ENCODE data around the gene TRIP10. TPM values are rescaled to one million over a fixed set of nuclear protein-coding genes. Genes with fewer than 3 reads are reported as not detected.
A peak's percentile ranks its signal among the peaks of the same experiment; 100 is the strongest.

Gene TRIP10
- total and polyA plus RNA-seq, 2 of the 13 experiments (the other 11 are each of a cell fraction or from before 2014, with no cell fraction given): 32.5 to 33.2 TPM

DNA sequence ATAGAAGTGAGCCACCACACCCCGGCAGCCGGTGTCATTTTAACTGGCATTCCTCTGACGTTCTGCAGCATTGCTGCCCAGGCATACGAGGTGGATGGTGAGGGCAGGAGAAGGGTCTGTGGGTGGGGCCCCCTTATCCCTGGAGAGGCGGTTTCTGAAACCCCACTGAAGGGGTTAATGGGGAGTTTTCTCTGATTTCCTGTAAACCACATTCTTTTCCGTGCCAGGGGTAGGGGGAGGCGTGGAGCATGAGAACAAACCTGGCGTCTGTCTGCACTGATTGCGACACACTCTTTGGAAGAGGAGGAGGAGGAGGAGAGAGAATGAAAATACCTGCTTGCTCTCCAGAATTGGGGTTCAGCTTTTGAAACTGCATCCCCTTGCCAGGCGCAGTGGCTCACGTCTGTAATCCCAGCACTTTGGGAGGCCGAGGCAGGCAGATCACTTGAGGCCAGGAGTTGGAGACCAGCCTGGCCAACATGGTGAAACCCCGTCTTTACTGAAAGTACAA lies 16.3 kb upstream of the TRIP10 start (continued):
- TF ChIP-seq THAP9 (CRISPR knock-in tag; IDR thresholded peaks at IDR 0.05; ENCODE audit: borderline replicate concordance) (no peak), NPAS2 (CRISPR knock-in tag; IDR thresholded peaks at IDR 0.05; ENCODE audit: borderline replicate concordance) (no peak), ZNF10 (CRISPR knock-in tag; IDR thresholded peaks at IDR 0.05; ENCODE audit: borderline replicate concordance, low read depth) (no peak), CREB1 (IDR thresholded peaks at IDR 0.05) (no peak), CREB1 (CRISPR knock-in tag; IDR thresholded peaks at IDR 0.05) (peak; percentile 63), ZNF564 (CRISPR knock-in tag; IDR thresholded peaks at IDR 0.05) (no peak), YY1 (IDR thresholded peaks at IDR 0.05; ENCODE audit: insufficient read depth, insufficient replicate concordance, low read depth, low read length) (no peak), PAWR (CRISPR knock-in tag; IDR thresholded peaks at IDR 0.05; ENCODE audit: borderline replicate concordance) (no peak), ZSCAN30 (CRISPR knock-in tag; IDR thresholded peaks at IDR 0.05) (no peak), ZNF260 (CRISPR knock-in tag; IDR thresholded peaks at IDR 0.05; ENCODE audit: borderline replicate concordance, low read depth) (no peak), ZBTB10 (CRISPR knock-in tag; IDR thresholded peaks at IDR 0.05; ENCODE audit: borderline replicate concordance) (peak; percentile 98), ZNF597 (CRISPR knock-in tag; IDR thresholded peaks at IDR 0.05) (no peak), GTF3A (CRISPR knock-in tag; conservative IDR thresholded peaks at IDR 0.05) (no peak), ZNF317 (CRISPR knock-in tag; IDR thresholded peaks at IDR 0.05) (peak; percentile 14; the same call in 1 of the 2 replicates)
- TF ChIP-seq, protein P1, sequence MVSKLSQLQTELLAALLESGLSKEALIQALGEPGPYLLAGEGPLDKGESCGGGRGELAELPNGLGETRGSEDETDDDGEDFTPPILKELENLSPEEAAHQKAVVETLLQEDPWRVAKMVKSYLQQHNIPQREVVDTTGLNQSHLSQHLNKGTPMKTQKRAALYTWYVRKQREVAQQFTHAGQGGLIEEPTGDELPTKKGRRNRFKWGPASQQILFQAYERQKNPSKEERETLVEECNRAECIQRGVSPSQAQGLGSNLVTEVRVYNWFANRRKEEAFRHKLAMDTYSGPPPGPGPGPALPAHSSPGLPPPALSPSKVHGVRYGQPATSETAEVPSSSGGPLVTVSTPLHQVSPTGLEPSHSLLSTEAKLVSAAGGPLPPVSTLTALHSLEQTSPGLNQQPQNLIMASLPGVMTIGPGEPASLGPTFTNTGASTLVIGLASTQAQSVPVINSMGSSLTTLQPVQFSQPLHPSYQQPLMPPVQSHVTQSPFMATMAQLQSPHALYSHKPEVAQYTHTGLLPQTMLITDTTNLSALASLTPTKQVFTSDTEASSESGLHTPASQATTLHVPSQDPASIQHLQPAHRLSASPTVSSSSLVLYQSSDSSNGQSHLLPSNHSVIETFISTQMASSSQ (IDR thresholded peaks at IDR 0.05; ENCODE audit: low read depth): peak; percentile 73
- TF ChIP-seq, protein P1 (CRISPR knock-in tag; IDR thresholded peaks at IDR 0.05; ENCODE audit: borderline replicate concordance): peak; percentile 86; the same call in 1 of the 2 replicates
- TF ChIP-seq, protein P2, sequence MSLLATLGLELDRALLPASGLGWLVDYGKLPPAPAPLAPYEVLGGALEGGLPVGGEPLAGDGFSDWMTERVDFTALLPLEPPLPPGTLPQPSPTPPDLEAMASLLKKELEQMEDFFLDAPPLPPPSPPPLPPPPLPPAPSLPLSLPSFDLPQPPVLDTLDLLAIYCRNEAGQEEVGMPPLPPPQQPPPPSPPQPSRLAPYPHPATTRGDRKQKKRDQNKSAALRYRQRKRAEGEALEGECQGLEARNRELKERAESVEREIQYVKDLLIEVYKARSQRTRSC (CRISPR knock-in tag; IDR thresholded peaks at IDR 0.05; ENCODE audit: low read depth): no peak

Data from HepG2 (cell line).